ENCODE results near the gene MYLK3. TPM values are rescaled to one million over a fixed set of nuclear protein-coding genes. Genes with fewer than 3 reads are reported as not detected.

The MYLK3 gene
- total and polyA plus RNA-seq, 5 experiments from 2014 or later, result 0.10 to 0.36 TPM; not detected in 3

DNA sequence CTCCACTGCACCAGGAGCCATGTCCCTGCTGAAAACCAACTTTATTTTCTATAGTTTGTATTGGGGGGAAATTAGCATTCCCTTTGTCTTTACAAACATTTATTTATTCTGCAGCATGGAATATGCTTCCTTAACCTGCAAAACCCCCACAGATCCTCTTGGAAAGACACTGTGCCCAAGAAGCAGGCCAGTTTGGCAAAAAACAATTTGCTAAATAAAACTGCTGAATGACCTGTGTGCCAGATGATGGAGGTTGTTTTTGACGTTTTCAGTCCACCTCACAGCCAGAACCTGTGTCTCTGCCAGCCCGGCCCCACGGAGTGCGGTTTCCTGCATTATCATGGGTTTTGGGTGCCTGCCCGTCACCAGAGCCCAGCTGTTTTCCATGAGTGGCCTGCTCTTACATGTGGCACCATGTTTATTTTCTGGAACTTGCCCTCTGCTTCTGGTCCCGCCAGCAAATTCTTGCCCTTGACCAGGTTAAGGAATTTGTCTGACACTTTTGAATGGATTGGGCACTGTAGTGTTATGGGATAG lies 32.3 kb downstream of the MYLK3 start:
- no peak overlapping the region for H3K27ac Mint-ChIP-seq
- POLR2A ChIA-PET, result no interaction called here
- H3K27me3 Mint-ChIP-seq, result peaks cover 0 to 2% (median 0%) of the 10 kb centered on the region in 5 donors
- DNase-seq (no peak), ATAC-seq (no peak)
- no peaks in the 10 kb centered on the region for H3K36me3 Mint-ChIP-seq
- peaks cover 0 to 13% (median 0%) of the 10 kb centered on the region in 4 donors for H3K4me1 Mint-ChIP-seq
- H3K9me3 Mint-ChIP-seq, result peaks cover 0 to 3% (median 0%) of the 10 kb centered on the region in 9 donors
- H3K4me3 Mint-ChIP-seq, result no peak overlapping the region

DNA sequence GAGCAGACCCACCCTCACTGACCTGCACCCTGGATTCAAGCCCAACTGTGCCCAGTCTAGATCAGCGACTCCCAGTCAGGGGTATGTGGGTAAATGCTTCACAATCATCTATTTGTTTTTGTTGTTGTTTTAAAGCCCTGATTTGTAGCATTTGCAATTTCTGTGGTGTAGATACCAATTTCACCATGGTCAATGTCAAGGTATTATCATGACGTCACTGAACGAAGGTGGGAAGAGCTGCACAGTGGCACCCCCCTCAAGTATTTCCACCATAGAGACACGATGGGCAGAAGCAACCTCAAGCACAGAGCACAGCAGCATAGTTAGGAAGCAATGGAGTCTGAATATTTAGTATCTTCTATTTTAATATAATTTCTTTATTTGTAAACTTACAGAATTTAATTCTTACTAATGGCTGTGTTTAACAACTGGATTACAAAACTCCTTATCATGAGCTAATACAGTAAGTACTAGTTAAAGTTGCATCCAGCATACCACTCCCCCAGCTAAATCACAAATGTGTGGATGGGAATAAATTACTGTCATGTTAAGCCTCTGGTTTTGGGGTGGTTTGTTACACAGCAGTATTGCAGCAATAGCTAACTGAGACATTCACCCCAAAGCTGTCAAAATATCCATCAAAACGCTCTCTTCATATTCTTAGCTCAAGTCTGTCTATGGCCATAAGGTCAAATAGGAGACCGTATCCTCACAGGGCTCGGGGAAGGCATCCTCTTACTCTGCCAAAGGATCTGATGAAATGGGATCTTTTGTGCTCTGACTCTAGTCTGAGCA lies 33.1 kb downstream of the MYLK3 start:
- no peaks in the 10 kb centered on the region for H3K36me3 Mint-ChIP-seq
- H3K27ac Mint-ChIP-seq, result no peak overlapping the region
- peaks cover 0 to 2% (median 0%) of the 10 kb centered on the region in 5 donors for H3K27me3 Mint-ChIP-seq
- DNase-seq (no peak), ATAC-seq (no peak)
- peaks cover 0 to 13% (median 0%) of the 10 kb centered on the region in 4 donors for H3K4me1 Mint-ChIP-seq
- H3K4me3 Mint-ChIP-seq, result no peak overlapping the region
- POLR2A ChIA-PET, result no interaction called here
- H3K9me3 Mint-ChIP-seq, result peaks cover 0 to 3% (median 0%) of the 10 kb centered on the region in 9 donors

DNA sequence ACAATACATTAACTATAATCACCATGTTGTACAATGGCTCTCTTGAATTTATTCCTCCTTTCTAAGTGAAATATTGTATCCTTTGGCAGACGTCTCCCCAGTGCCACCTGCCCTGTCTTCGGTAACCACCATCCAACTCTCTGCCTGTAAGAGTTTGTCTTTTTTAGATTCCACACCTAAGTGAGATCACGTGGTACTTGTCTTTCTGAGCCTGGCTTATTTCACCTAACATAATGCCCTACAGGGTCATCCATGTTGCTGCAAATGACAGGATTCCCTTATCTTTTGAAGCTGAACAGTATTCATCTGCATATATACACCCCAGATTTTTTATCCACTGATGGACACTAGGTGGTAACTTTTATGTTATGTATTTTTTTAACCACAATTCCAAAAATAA lies 34.5 kb downstream of the MYLK3 start:
- H3K27me3 Mint-ChIP-seq, result peaks cover 0 to 2% (median 0%) of the 10 kb centered on the region in 5 donors
- H3K27ac Mint-ChIP-seq, result no peak overlapping the region
- DNase-seq, result no peak
- peaks cover 0 to 13% (median 0%) of the 10 kb centered on the region in 4 donors for H3K4me1 Mint-ChIP-seq
- peaks cover 0 to 3% (median 0%) of the 10 kb centered on the region in 9 donors for H3K9me3 Mint-ChIP-seq
- H3K36me3 Mint-ChIP-seq, result no peaks in the 10 kb centered on the region
- no peak for ATAC-seq
- POLR2A ChIA-PET, result no interaction called here
- H3K4me3 Mint-ChIP-seq, result no peak overlapping the region

DNA sequence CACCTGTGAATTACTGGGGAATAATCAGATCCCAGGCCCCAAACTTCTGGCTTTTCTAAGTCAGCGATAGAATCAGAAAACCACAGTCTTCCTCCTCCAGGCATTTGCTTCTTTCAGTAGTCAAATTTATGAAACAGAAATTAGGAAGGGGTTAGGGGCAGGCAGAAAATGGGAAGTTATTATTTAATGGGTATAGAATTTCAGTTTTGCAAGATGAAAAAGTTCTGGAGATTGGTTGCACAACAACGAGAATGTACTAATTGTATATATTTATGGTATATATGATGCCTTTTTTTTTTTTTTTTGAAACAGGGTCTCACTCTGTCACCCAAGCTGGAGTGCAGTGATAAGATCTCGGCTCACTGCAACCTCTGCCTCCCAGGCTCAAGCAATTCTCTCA lies 35.2 kb downstream of the MYLK3 start:
- no peak for ATAC-seq

DNA sequence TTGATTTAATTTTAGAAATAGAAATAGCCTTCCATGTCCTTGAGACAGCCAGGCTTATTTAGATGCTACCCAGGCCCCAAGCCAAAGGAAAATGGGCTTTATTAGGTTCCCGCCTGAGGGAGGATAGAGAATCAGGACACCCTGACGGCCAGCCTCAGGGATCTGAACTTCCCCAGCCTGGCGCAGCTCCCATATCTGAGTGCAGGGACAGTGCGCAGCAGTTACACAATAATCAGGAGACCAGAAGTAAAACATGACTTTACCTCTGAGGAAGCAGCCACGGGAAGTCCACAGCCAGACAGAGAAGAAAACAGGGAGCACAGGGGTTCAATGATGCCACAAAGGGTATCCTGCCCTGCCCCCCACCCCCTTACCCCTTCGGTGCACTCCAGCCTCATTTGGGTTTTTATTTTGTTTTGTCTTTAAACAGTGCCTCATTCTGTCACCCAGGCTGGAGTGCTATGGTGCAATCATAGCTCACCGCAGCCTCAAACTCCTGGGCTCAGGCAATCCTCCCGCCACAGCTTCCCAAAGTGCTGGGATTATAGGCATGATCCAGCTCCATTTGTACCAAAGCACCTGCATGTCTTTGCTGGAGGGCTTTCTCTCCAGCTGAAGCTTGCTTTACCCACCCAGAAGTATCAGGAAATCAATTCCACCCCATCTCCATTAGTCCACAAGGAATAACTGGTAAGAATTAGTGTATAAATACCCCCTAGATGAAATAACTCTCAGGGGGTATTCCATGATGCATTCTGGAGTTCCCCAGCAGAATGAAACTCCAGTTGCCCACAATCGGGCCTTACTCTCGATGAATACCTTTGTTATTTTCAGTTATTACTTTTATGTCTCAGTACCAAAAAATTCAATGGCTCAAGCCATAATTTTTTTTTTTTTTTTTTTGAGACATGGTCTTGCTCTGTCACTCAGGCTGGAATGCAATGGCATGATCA lies 36.8 kb downstream of the MYLK3 start:
- Mint-ChIP-seq H3K4me1 (peaks cover 0 to 13% (median 0%) of the 10 kb centered on the region in 4 donors), H3K36me3 (no peaks in the 10 kb centered on the region), H3K9me3 (peaks cover 0 to 3% (median 0%) of the 10 kb centered on the region in 9 donors), H3K27me3 (peaks cover 0 to 2% (median 0%) of the 10 kb centered on the region in 5 donors), H3K27ac (peak overlapping the region in 1 of 10 donors; percentile 26), H3K4me3 (no peak overlapping the region)
- ATAC-seq, result no peak
- no peak for DNase-seq
- POLR2A ChIA-PET, result no interaction called here

More for the DNA sequence above, 35.2 kb downstream of the MYLK3 start:
- no peak for DNase-seq
- POLR2A ChIA-PET, result no interaction called here
- Mint-ChIP-seq H3K36me3 (no peaks in the 10 kb centered on the region), H3K4me3 (no peak overlapping the region), H3K27me3 (peaks cover 0 to 2% (median 0%) of the 10 kb centered on the region in 5 donors), H3K27ac (no peak overlapping the region), H3K4me1 (peaks cover 0 to 13% (median 0%) of the 10 kb centered on the region in 4 donors), H3K9me3 (peaks cover 0 to 3% (median 0%) of the 10 kb centered on the region in 9 donors)

DNA sequence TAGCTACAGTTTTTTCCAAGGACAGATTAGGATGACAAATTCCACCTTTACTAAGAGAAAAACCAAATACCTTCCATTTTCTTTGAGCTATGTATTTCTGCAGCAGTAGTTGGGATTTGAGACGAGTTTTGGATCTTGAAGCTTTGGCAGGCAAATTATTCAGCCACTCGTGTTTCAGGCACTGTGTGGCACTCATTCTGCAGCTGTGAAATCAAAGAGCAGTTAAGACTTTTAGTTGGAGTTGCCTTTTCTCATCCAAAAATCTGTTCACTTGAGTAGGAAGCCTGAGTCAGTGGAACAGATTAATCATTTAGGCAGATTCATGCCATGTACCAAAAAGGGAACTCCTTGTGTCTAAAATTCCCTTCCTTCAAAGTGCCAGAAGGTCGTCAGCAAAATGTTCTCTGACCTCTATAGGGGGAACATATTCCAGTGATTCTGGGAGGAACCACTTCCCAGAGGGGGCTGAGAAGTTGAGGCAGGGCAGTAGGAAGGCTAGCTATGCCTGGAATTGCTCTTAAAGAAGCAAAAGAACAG lies 38.6 kb downstream of the MYLK3 start:
- peaks cover 0 to 13% (median 0%) of the 10 kb centered on the region in 4 donors for H3K4me1 Mint-ChIP-seq
- no peak overlapping the region for H3K4me3 Mint-ChIP-seq
- no peaks in the 10 kb centered on the region for H3K36me3 Mint-ChIP-seq
- POLR2A ChIA-PET, result interaction anchor here (0.9 kb wide), 1 partner anchor 60 kb away, joined by 4 read pairs; no protein-coding TSS in a partner anchor
- no peaks in the 10 kb centered on the region for H3K27me3 Mint-ChIP-seq
- H3K9me3 Mint-ChIP-seq, result no peaks in the 10 kb centered on the region
- no peak for ATAC-seq
- no peak for DNase-seq
- no peak overlapping the region for H3K27ac Mint-ChIP-seq

DNA sequence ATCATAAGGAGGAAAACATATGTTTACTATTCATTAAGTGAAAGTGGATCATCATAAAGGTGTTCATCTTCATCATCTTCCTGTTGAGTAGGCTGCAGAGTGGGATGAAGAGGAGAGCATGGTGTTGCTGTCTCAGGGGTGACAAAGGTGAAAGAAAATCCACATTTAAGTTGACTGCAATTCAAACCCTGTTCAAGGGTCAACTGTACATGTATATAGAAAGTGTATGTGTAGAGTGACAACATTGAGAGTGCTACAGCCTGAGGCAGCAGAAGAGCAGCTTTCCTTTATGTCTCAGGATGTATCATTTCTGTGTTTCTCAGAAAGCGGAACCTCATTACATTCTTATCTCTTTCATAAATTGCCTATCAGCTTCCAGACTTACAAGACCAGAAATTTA lies 41.5 kb downstream of the MYLK3 start:
- POLR2A ChIA-PET, result no interaction called here
- Mint-ChIP-seq H3K4me3 (no peak overlapping the region), H3K4me1 (peaks cover 0 to 2% (median 0%) of the 10 kb centered on the region in 4 donors), H3K36me3 (no peaks in the 10 kb centered on the region), H3K27me3 (no peaks in the 10 kb centered on the region), H3K9me3 (no peaks in the 10 kb centered on the region), H3K27ac (no peak overlapping the region)
- no peak for DNase-seq
- no peak for ATAC-seq

DNA sequence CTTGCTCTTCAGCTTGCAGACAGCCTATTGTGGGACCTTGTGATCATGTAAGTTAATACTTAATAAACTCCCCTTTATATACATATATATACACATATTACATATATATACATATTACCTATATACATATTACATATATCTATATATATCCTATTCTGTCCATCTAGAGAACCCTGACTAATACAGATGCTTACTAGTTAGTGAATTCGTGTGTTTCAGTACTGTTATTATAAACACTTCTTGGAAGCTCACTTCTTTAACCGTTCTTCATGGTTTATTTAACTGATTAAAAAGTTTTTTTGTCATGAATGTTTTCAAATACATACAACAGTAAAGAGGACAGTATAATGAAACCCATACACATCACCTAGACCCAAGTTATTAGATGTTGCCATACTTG lies 46.1 kb downstream of the MYLK3 start:
- H3K4me1 Mint-ChIP-seq, result no peaks in the 10 kb centered on the region
- no peaks in the 10 kb centered on the region for H3K9me3 Mint-ChIP-seq
- H3K27ac Mint-ChIP-seq, result no peak overlapping the region
- POLR2A ChIA-PET, result no interaction called here
- DNase-seq, result no peak
- H3K36me3 Mint-ChIP-seq, result peaks cover 0 to 2% (median 0%) of the 10 kb centered on the region in 3 donors
- no peaks in the 10 kb centered on the region for H3K27me3 Mint-ChIP-seq
- H3K4me3 Mint-ChIP-seq, result no peak overlapping the region
- no peak for ATAC-seq

DNA sequence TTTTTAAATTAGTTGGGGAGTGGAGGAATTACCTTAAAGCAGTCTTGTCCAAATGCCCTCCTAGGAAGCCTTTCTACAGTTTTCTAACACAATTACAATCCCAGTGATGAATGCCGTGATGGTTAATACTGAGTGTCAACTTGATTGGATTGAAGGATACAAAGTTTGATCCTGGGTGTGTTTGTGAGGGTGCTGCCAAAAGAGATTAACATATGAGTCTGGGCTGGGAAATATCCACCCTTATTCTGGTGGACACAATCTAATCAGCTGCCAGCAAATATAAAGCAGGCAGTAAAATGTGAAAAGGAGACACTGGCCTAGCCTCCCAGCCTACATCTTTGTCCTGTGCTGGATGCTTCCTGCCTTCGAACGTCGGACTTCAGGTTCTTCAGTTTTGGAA lies 46.5 kb downstream of the MYLK3 start:
- POLR2A ChIA-PET, result no interaction called here
- Mint-ChIP-seq H3K36me3 (peaks cover 0 to 2% (median 0%) of the 10 kb centered on the region in 3 donors), H3K27ac (no peak overlapping the region), H3K4me3 (no peak overlapping the region), H3K9me3 (no peaks in the 10 kb centered on the region), H3K4me1 (no peaks in the 10 kb centered on the region), H3K27me3 (no peaks in the 10 kb centered on the region)
- ATAC-seq (no peak), DNase-seq (no peak)

DNA sequence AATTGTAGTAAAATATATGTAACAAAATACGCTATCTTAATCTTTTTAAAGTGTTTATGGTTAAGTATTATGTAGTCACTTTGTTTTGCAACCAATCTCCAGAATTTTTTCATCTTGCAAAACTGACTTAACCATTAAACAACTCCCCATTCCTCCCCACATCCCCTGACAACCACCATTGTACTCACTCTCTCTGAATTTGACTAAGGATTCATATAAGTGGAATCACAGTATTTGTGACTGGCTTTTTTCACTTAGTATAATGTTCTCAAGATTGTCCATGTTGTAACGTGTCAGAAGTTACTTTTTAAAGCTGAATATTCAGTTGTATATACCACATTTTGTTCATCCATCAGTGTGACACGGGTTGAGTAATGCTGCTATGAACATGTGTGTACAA lies 48.1 kb downstream of the MYLK3 start:
- no peak for ATAC-seq
- Mint-ChIP-seq H3K4me3 (no peak overlapping the region), H3K27me3 (no peaks in the 10 kb centered on the region), H3K4me1 (no peaks in the 10 kb centered on the region), H3K9me3 (no peaks in the 10 kb centered on the region), H3K27ac (no peak overlapping the region), H3K36me3 (peaks cover 0 to 6% (median 4%) of the 10 kb centered on the region in 3 donors)
- POLR2A ChIA-PET, result no interaction called here
- DNase-seq, result no peak

DNA sequence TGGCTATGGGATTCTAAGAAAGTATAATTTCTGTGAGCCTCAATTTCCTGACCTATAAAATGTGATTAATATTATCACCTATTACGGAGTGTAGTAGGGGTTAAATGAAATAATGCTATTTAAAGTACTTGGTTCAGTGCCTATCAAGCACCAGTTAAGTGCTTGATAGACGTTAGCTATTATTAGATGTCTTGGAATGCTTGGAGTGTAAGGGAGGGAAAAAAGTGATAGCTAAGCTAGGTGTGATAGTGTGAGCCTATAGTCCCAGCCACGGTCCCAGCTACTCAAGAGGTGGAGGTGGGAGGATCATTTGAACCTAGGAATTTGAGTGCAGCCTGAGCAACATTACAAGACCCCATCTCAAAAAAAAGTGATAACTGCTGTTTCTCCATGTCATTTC lies 51.2 kb downstream of the MYLK3 start:
- Mint-ChIP-seq H3K4me3 (no peak overlapping the region), H3K4me1 (peaks cover 0 to 6% (median 0%) of the 10 kb centered on the region in 4 donors), H3K36me3 (peaks cover 0 to 6% (median 4%) of the 10 kb centered on the region in 3 donors), H3K27ac (peak overlapping the region in 1 of 10 donors; percentile 16), H3K9me3 (no peaks in the 10 kb centered on the region), H3K27me3 (no peaks in the 10 kb centered on the region)
- ATAC-seq (no peak), DNase-seq (no peak)
- POLR2A ChIA-PET, result no interaction called here

DNA sequence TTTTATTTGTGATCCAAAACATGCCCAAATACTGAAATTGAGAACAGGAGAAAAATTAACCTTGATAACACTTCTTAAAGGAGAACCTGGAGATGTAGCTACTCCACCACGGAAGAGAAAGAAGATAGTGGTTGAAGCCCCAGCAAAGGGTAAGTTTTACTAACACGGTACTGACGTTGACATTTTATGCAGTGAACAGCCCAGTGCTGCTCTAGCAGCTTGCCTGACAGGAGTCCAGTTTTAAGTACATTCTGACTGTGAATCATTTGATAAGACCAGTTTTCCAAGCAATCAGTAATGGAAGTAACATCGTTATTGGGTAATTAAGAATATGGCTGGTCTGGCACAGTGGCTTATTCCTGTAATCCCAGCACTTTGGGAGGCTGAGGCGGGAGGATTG lies 52.2 kb downstream of the MYLK3 start:
- Mint-ChIP-seq H3K27me3 (no peaks in the 10 kb centered on the region), H3K4me3 (no peak overlapping the region), H3K4me1 (peaks cover 0 to 7% (median 2%) of the 10 kb centered on the region in 4 donors), H3K27ac (no peak overlapping the region), H3K36me3 (peaks cover 0 to 6% (median 4%) of the 10 kb centered on the region in 3 donors), H3K9me3 (no peaks in the 10 kb centered on the region)
- no peak for DNase-seq
- POLR2A ChIA-PET, result no interaction called here
- no peak for ATAC-seq

All from naive thymus-derived CD8-positive, alpha-beta T cell (primary cell).